ENCODE data around the gene ANKRD11. TPM values are rescaled to one million over a fixed set of nuclear protein-coding genes. Genes with fewer than 3 reads are reported as not detected.
A peak's percentile ranks its signal among the peaks of the same experiment; 100 is the strongest.
"Not testable (repeated sequence)": the region's sequence is repeated elsewhere in the genome, so short reads cannot be mapped to it uniquely, and the experiment has no call there.

Gene ANKRD11
- total RNA-seq, 2 donors from 2014 or later: 197 to 320 TPM

DNA sequence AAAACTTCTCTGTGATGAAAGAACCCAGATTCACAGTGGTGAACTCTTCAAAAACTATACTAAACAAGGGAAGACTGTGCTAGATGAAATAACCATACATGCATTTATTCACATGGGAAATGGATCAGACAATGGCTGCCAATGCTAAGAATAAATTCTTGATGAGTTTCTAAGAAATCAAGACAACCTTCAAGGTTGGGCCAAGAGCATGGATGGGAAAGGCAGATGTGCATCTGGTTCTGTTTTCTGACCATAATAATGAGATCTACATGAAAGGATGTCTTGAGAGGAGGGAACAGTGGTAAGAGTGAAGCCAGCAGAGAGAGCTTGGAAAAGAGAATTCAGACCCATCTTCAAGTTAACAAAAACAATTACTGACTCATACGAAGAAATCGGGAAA lies 31.4 kb downstream of the ANKRD11 start:
- ATAC-seq (no peak), DNase-seq (ENCODE audit: low spot score) (no peak)
- Mint-ChIP-seq H3K4me1 (ENCODE audit: low read depth in 2 of 2) (peaks cover 32 to 42% of the 10 kb centered on the region in 2 donors), H3K4me3 (no peak overlapping the region), H3K27ac (no peak overlapping the region), H3K27me3 (no peaks in the 10 kb centered on the region), H3K9me3 (no peaks in the 10 kb centered on the region), H3K36me3 (no peaks in the 10 kb centered on the region)

DNA sequence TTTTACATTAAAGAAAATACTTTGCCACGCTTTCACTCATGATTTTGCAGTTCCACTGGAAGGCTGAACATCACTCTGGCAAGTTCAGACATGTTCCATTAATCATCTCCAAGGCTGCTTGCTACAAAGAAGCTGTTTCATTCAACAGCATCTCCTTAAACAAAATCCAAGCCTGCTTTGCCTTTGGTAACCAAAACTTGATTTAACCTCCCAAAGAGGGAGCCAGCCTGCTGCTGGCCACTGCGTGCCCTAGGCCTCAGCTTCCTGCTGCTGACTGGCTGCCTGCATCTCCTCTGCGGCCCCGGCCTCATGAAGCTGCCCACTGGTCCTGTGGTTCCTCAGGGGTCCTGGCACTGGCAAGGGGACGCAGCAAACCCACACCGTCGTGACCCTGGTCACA lies 31.8 kb downstream of the ANKRD11 start:
- Mint-ChIP-seq H3K9me3 (no peaks in the 10 kb centered on the region), H3K4me3 (no peak overlapping the region), H3K4me1 (ENCODE audit: low read depth in 2 of 2) (peaks cover 37 to 44% of the 10 kb centered on the region in 2 donors), H3K27me3 (no peaks in the 10 kb centered on the region), H3K36me3 (no peaks in the 10 kb centered on the region), H3K27ac (no peak overlapping the region)
- no peak for DNase-seq (ENCODE audit: low spot score)
- no peak for ATAC-seq

DNA sequence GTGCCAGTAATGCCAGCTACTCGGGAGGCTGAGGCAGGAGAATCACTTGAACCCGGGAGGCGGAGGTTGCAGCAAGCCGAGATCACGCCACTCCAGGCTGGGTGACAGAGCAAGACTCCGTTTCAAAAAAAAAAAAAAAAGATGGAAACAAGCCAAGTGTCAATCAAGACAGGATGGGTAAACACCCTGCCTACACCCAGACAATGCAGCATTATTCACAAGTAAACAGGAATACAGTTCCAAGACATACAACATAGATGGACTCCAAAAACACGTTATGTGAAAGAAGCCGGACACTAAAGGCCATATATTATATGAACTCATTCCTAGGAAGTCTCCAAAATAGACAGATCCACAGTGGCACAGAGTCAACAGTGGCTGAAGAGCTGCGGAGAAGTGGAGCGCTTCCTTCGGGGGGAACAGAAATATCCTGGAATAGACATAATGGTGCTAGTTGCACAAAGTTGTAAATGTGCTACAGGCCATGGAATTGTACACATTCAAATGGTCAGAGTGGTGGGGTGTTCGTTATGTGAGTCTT lies 33.9 kb downstream of the ANKRD11 start:
- no peaks in the 10 kb centered on the region for H3K27me3 Mint-ChIP-seq
- H3K36me3 Mint-ChIP-seq: no peaks in the 10 kb centered on the region
- DNase-seq (ENCODE audit: low spot score) (no peak), ATAC-seq (no peak)
- H3K4me3 Mint-ChIP-seq: no peak overlapping the region
- H3K4me1 Mint-ChIP-seq (ENCODE audit: low read depth in 2 of 2): peaks cover 44 to 47% of the 10 kb centered on the region in 2 donors
- no peaks in the 10 kb centered on the region for H3K9me3 Mint-ChIP-seq
- H3K27ac Mint-ChIP-seq: no peak overlapping the region

DNA sequence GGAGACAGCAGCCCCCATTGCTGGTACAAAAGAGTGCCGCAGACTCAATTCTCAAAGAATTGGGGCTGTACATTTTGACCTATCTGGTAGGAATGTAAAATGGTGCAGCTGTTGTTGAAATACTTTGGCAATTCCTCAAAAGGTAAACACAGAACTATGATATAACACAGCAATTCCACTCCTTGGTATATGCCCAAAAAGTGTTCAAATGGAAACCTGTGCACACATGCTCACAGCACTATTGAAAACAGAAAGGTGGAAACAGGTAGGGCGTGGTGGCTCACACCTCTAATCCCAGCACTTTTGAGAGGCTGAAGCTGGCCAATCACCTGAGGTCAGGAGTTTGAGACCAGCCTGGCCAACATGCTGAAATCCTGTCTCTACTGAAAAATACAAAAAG lies 34.7 kb downstream of the ANKRD11 start:
- no peak overlapping the region for H3K4me3 Mint-ChIP-seq
- H3K36me3 Mint-ChIP-seq: no peaks in the 10 kb centered on the region
- no peaks in the 10 kb centered on the region for H3K27me3 Mint-ChIP-seq
- no peak for ATAC-seq
- no peaks in the 10 kb centered on the region for H3K9me3 Mint-ChIP-seq
- peaks cover 43 to 46% of the 10 kb centered on the region in 2 donors for H3K4me1 Mint-ChIP-seq (ENCODE audit: low read depth in 2 of 2)
- no peak for DNase-seq (ENCODE audit: low spot score)
- no peak overlapping the region for H3K27ac Mint-ChIP-seq

DNA sequence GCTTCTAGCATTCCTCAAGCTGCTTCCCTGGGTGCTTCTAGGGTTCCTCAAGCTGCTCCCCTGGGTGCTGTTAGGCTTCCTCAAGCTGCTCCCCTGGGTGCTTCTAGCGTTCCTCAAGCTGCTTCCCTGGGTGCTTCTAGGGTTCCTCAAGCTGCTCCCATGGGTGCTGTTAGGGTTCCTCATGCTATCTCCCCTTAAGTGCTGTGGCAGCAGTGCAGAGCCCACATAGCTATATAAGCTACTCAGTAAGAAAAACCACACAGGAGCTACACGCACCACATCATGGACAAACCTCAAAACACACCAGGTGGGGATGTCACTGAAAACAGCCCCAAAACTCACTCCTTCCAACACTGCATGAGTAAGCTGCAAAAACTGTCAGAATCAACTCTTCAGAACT lies 35.2 kb downstream of the ANKRD11 start:
- ATAC-seq (no peak), DNase-seq (ENCODE audit: low spot score) (no peak)
- no peaks in the 10 kb centered on the region for H3K36me3 Mint-ChIP-seq
- H3K27ac Mint-ChIP-seq: no peak overlapping the region
- no peaks in the 10 kb centered on the region for H3K27me3 Mint-ChIP-seq
- peaks cover 45 to 48% of the 10 kb centered on the region in 2 donors for H3K4me1 Mint-ChIP-seq (ENCODE audit: low read depth in 2 of 2)
- H3K4me3 Mint-ChIP-seq: no peak overlapping the region
- H3K9me3 Mint-ChIP-seq: no peaks in the 10 kb centered on the region

DNA sequence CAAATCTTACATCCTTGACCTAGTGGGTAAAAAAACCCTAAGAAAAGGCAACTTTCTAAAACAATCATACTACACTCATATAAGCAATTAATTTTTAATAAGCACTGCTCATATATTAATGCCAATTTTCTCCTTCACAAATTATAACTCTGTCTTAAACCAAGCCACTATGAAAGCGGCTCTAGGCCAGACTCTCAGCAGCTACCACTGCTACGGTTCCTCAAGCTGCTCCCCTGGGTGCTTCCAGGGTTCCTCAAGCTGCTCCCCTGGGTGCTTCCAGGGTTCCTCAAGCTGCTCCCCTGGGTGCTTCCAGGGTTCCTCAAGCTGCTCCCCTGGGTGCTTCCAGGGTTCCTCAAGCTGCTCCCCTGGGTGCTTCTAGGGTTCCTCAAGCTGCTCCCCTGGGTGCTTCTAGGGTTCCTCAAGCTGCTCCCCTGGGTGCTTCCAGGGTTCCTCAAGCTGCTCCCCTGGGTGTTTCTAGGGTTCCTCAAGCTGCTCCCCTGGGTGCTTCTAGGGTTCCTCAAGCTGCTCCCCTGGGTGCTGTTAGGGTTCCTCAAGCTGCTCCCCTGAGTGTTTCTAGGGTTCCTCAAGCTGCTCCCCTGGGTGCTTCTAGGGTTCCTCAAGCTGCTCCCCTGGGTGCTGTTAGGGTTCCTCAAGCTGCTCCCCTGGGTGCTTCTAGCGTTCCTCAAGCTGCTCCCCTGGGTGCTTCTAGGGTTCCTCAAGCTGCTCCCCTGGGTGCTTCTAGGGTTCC lies 35.8 kb downstream of the ANKRD11 start:
- H3K4me3 Mint-ChIP-seq: peak overlapping the region; percentile 74
- not testable (repeated sequence) for H3K27me3 Mint-ChIP-seq; DNase-seq (ENCODE audit: low spot score); H3K36me3 Mint-ChIP-seq; ATAC-seq; H3K9me3 Mint-ChIP-seq
- H3K27ac Mint-ChIP-seq: peak overlapping the region; percentile 63 to 69
- H3K4me1 Mint-ChIP-seq (ENCODE audit: low read depth in 2 of 2): peaks cover 50 to 52% of the 10 kb centered on the region in 2 donors

DNA sequence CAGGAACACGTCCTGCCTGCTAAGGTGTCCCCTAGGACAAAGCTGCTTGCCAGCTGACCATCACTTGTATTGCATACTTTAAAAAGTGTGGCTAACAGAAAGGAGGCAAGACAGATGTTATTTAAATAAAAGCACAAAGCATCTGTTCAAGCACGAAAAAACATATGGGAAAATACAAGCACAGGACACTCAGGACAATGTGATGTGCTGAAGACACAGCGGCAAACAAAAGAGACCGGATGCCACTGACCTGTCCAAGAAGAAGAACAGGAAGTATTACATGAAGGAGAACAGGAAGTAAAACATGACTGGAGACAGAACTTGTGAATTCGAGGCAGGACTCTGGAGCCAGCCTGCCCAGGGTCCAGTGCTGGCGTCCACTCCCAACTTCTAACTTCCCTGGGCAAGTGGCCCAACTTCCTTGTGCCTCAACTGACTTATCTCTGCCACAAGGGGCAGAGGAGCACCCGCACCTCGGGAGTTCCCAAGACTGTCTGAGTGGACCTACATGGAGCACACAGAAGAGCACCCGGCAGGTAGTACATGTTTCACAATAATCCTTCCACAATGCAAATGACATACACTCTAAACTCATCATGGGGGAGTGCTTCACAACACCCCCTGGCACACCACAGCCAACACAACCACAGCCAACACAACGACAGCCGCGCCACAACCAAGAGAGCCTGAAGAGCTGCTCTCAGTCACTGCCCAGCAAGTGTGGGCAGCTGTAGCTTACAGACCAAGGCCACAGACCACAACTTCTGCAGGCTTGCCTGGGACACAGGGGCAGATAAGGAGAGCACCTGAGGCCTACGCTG lies 36.6 kb downstream of the ANKRD11 start:
- peak overlapping the region; percentile 74 for H3K4me3 Mint-ChIP-seq
- peaks cover 45 to 50% of the 10 kb centered on the region in 2 donors for H3K4me1 Mint-ChIP-seq (ENCODE audit: low read depth in 2 of 2)
- H3K27ac Mint-ChIP-seq: peak overlapping the region; percentile 63 to 69
- DNase-seq (ENCODE audit: low spot score): peak; percentile 70
- no peaks in the 10 kb centered on the region for H3K36me3 Mint-ChIP-seq
- H3K9me3 Mint-ChIP-seq: no peaks in the 10 kb centered on the region
- H3K27me3 Mint-ChIP-seq: no peaks in the 10 kb centered on the region
- ATAC-seq: peak; percentile 79 to 80

DNA sequence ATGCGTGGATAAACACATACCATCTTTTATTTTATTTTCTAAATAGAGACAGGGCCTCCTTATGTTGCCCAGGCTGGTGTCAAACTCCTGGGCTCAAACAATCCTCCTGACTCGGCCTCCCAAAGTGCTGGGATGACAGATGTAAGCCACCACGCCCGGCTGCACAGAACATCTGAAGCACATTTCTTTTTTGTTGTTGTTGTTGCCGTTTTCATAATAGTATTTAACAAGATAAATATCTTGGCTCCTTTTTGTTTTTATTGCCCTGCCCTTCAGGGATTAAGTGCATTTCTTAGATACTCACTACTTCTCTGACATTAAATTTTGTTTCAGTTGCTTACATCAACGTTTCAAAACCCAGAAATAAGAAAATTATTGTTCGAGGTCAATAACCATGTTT lies 37.4 kb downstream of the ANKRD11 start:
- H3K27me3 Mint-ChIP-seq: no peaks in the 10 kb centered on the region
- H3K9me3 Mint-ChIP-seq: no peaks in the 10 kb centered on the region
- no peaks in the 10 kb centered on the region for H3K36me3 Mint-ChIP-seq
- peak overlapping the region in 1 of 2 donors; percentile 63 for H3K27ac Mint-ChIP-seq
- DNase-seq (ENCODE audit: low spot score): no peak
- H3K4me3 Mint-ChIP-seq: peak overlapping the region; percentile 74
- H3K4me1 Mint-ChIP-seq (ENCODE audit: low read depth in 2 of 2): peaks cover 48 to 52% of the 10 kb centered on the region in 2 donors
- ATAC-seq: no peak

DNA sequence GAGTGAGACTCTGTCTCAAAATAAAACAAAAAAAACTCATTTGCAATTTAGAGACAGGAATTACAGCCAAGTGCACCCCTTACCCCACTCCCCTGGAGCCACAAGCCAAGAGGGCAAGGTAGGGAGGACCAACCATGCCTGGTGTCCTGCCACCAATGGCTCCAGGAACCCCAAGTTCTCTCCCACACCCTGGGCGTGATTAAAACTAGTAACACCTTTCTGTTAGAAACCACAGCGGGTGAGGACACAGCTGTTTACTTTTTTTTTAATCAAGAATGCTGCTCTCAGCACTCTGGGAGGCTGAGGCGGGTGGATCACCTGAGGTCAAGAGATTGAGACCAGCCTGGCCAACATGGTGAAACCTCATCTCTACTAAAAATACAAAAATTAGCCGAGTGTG lies 38.1 kb downstream of the ANKRD11 start:
- no peaks in the 10 kb centered on the region for H3K36me3 Mint-ChIP-seq
- DNase-seq (ENCODE audit: low spot score): no peak
- no peaks in the 10 kb centered on the region for H3K27me3 Mint-ChIP-seq
- ATAC-seq: peak; percentile 53 to 73
- no peaks in the 10 kb centered on the region for H3K9me3 Mint-ChIP-seq
- no peak overlapping the region for H3K27ac Mint-ChIP-seq
- H3K4me3 Mint-ChIP-seq: no peak overlapping the region
- H3K4me1 Mint-ChIP-seq (ENCODE audit: low read depth in 2 of 2): peaks cover 53 to 56% of the 10 kb centered on the region in 2 donors

DNA sequence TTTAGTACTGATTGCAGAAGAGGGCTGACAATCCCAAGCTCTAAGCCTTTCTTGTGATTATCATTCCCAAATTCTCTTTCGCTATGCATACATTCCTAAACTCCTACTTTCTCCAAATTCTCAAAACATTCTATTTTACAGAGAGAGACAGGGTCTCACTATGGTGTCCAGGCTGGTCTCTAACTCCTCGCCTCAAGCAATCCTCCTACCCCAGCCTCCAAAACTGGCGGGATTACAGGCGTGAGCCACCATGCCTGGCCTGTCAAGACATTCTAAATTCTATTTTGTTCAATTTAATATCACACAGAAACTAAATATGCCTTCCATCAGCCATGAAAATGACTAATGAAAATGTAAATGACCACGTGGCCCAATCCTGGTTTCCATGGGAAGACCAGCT lies 39.8 kb downstream of the ANKRD11 start:
- Mint-ChIP-seq H3K36me3 (no peaks in the 10 kb centered on the region), H3K9me3 (no peaks in the 10 kb centered on the region), H3K4me1 (ENCODE audit: low read depth in 2 of 2) (peaks cover 60 to 63% of the 10 kb centered on the region in 2 donors), H3K27ac (peak overlapping the region in 1 of 2 donors; percentile 24), H3K27me3 (no peaks in the 10 kb centered on the region), H3K4me3 (no peak overlapping the region)
- ATAC-seq (no peak), DNase-seq (ENCODE audit: low spot score) (no peak)

DNA sequence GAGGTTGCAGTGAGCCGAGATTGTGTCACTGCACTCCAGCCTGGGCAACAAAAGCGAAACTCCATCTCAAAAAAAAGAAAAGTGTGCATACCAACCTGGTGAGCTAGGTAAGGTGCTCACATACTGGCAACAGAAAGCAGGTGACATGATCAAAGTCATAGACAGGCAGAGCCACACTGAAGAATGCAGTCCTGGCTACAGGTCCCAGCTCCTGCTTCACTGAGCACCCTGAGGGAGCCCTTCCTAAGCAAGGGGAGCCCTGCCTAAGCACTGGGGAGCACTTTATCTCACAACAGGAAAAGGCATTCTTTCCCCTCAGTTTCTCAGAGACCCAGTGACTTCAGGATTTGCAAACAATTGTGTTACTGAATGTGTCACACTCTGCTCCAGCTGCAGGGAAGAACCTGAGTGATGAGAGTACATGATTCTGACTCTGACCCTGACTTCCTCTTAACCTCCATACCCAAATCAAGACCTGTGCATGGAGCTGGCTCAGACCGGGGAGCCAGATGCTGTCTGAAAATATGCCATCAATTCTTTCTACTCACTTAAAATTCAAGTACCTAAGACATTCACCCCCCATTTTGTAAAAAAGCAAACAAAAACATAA lies 40.5 kb downstream of the ANKRD11 start:
- DNase-seq (ENCODE audit: low spot score) (no peak), ATAC-seq (no peak)
- H3K36me3 Mint-ChIP-seq: no peaks in the 10 kb centered on the region
- peaks cover 62 to 65% of the 10 kb centered on the region in 2 donors for H3K4me1 Mint-ChIP-seq (ENCODE audit: low read depth in 2 of 2)
- H3K9me3 Mint-ChIP-seq: no peaks in the 10 kb centered on the region
- no peak overlapping the region for H3K4me3 Mint-ChIP-seq
- H3K27ac Mint-ChIP-seq: no peak overlapping the region
- H3K27me3 Mint-ChIP-seq: no peaks in the 10 kb centered on the region

DNA sequence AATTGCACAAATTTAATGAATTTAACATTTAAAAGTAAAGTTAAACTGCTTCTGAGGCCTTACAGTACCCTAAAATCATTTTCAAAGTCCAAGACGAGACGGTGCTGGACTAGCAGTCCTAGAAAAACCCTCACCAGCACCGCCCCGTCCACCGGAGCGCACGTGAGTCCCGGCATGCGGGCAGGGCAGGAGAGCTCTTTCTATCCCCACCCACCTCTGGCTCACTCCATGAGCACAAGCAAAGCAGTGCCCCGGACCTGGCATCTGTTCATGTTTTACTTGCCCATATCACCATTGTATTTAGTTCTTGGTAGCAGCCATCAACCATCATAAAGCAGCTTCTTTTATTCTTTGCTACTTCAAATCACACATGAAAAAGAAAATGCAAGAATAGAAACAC lies 41.7 kb downstream of the ANKRD11 start:
- no peak for ATAC-seq
- Mint-ChIP-seq H3K4me1 (ENCODE audit: low read depth in 2 of 2) (peaks cover 61% of the 10 kb centered on the region in 2 donors), H3K4me3 (no peak overlapping the region), H3K36me3 (no peaks in the 10 kb centered on the region), H3K27ac (no peak overlapping the region), H3K9me3 (no peaks in the 10 kb centered on the region), H3K27me3 (no peaks in the 10 kb centered on the region)
- no peak for DNase-seq (ENCODE audit: low spot score)

DNA sequence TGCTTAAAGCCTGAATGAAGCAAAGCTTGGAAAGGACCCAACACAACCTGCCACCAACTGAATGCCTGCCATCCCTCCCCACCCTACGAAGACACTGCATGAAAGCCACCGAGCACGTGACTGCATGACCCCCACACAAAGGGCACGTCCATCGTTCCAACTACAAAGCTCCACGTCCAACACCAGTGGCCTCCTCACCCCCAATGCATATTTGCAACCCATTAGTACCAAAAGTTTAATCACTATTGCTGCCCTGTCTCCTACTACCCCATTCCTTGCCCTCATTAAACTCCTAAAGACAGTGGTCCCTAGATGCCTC lies 43.4 kb downstream of the ANKRD11 start:
- DNase-seq (ENCODE audit: low spot score): no peak
- ATAC-seq: no peak
- peak overlapping the region; percentile 20 to 65 for H3K27ac Mint-ChIP-seq
- H3K4me3 Mint-ChIP-seq: peak overlapping the region; percentile 74
- H3K36me3 Mint-ChIP-seq: no peaks in the 10 kb centered on the region
- H3K4me1 Mint-ChIP-seq (ENCODE audit: low read depth in 2 of 2): peaks cover 70% of the 10 kb centered on the region in 2 donors
- no peaks in the 10 kb centered on the region for H3K27me3 Mint-ChIP-seq
- H3K9me3 Mint-ChIP-seq: no peaks in the 10 kb centered on the region

Data from natural killer cell treated with Interleukin-12 subunit alpha and Interleukin-12 subunit beta and Interleukin-15 and Interleukin-18, amount 100 ng/mL, for 72 hours (primary cell).